IMR-90 (cell line): Measurements from ENCODE around the gene OBP2A. TPM values are rescaled to one million over a fixed set of nuclear protein-coding genes. Genes with fewer than 3 reads are reported as not detected.
"Not testable (repeated sequence)": the region's sequence is repeated elsewhere in the genome, so short reads cannot be mapped to it uniquely, and the experiment has no call there.

Experiments
- ATAC-seq: fragments of 200-7000 bp; cut with Tn5 transposase; 2 replicates; pipeline ENCODE4 v1.9.1; 2020; ENCODE audit warnings: low read depth, mild to moderate bottlenecking, moderate library complexity
- BruUV-seq: library from RNA; stranded (reverse); fragments of 400-500 nt; replicated peaks from 2 replicates; lab custom pipeline; 2021; lab: Mats Ljungman, UMichigan
- CTCF ChIA-PET: fragments of 300-600 bp; formaldehyde crosslinking; extraction: SDS; loops from one replicate; lab custom pipeline; 2021; ENCODE audit warnings: antibody characterized with exemption; lab: Yijun Ruan, JAX
- POLR2A ChIA-PET: fragments of 300-600 bp; sonication (Branson Sonifier 250); formaldehyde crosslinking; loops from one replicate; lab custom pipeline; 2022; ENCODE audit warnings: antibody characterized with exemption; ENCODE audit not compliant: unreplicated experiment; lab: Charles Lee
- DNase-seq: peaks from one replicate; pipeline ENCODE4 v3.0.0; 2013
- H2AFZ ChIP-seq: replicated peaks from 2 replicates; pipeline ENCODE3; 2013; ENCODE audit warnings: low read length, mild to moderate bottlenecking; ENCODE audit not compliant: poor library complexity
- H2AK5ac ChIP-seq: 2 replicates; pipeline ENCODE4 v1.6.1; 2013; ENCODE audit warnings: low read depth, low read length, inconsistent platforms
- H2AK9ac ChIP-seq: replicated peaks from 2 replicates; pipeline ENCODE3; 2013; ENCODE audit warnings: mild to moderate bottlenecking, low read depth, low read length, moderate library complexity; ENCODE audit not compliant: poor library complexity
- H2BK120ac ChIP-seq: 2 replicates; pipeline ENCODE4 v1.6.1; 2013; ENCODE audit warnings: low read depth, low read length, inconsistent platforms
- H2BK15ac ChIP-seq: 3 replicates; pipeline ENCODE4 v1.6.1; 2013; ENCODE audit warnings: low read depth, low read length, inconsistent platforms
- H2BK20ac ChIP-seq: 2 replicates; pipeline ENCODE4 v1.6.1; 2013; ENCODE audit warnings: low read depth, mild to moderate bottlenecking, inconsistent platforms, low read length, moderate library complexity
- H2BK5ac ChIP-seq: 2 replicates; pipeline ENCODE4 v1.6.1; 2013; ENCODE audit warnings: mild to moderate bottlenecking, low read depth, low read length, inconsistent platforms; ENCODE audit not compliant: poor library complexity, severe bottlenecking
- H3K14ac ChIP-seq: replicated peaks from 2 replicates; pipeline ENCODE4 v1.6.1; 2013; ENCODE audit warnings: low read depth, low read length, inconsistent platforms
- H3K18ac ChIP-seq: 2 replicates; pipeline ENCODE4 v1.6.1; 2013; ENCODE audit warnings: low read depth, low read length, control low read depth
- H3K23ac ChIP-seq: 2 replicates; pipeline ENCODE4 v1.6.1; 2013; ENCODE audit warnings: low read depth, low read length, inconsistent platforms
- H3K27ac ChIP-seq: 2 replicates; pipeline ENCODE4 v1.5.1; 2013; ENCODE audit warnings: mild to moderate bottlenecking, control low read depth, low read length; ENCODE audit not compliant: insufficient read depth
- H3K27me3 ChIP-seq: 2 replicates; pipeline ENCODE4 v1.6.1; 2013; ENCODE audit warnings: low read length; ENCODE audit not compliant: control insufficient read depth, insufficient read depth
- H3K36me3 ChIP-seq: 2 replicates; pipeline ENCODE4 v1.6.1; 2013; ENCODE audit warnings: low read length, mixed read lengths; ENCODE audit not compliant: control insufficient read depth, insufficient read depth
- H3K4ac ChIP-seq: 2 replicates; pipeline ENCODE4 v1.6.1; 2013; ENCODE audit warnings: low read depth, low read length, inconsistent platforms
- H3K4me1 ChIP-seq: 2 replicates; pipeline ENCODE4 v1.6.1; 2013; ENCODE audit warnings: low read length, mixed read lengths; ENCODE audit not compliant: control insufficient read depth, insufficient read depth
- H3K4me2 ChIP-seq: 2 replicates; pipeline ENCODE4 v1.6.1; 2013; ENCODE audit warnings: low read depth, mild to moderate bottlenecking, control low read depth, low read length, moderate library complexity
- H3K4me3 ChIP-seq: 2 replicates; pipeline ENCODE4 v1.5.1; 2013; ENCODE audit warnings: low read depth, mild to moderate bottlenecking, control low read depth, low read length, moderate library complexity; ENCODE audit not compliant: insufficient read depth
- H3K56ac ChIP-seq: 2 replicates; pipeline ENCODE4 v1.6.1; 2013; ENCODE audit warnings: low read length, inconsistent platforms; ENCODE audit not compliant: insufficient read depth; ENCODE audit errors: extremely low read depth
- H3K79me1 ChIP-seq, 2 experiments: 2 replicates each; pipeline ENCODE4 v1.6.1; 2013; ENCODE audit warnings: low read length in 2 of 2, inconsistent platforms in 1 of 2, low read depth in 1 of 2
- H3K9ac ChIP-seq: 2 replicates; pipeline ENCODE4 v1.6.1; 2013; ENCODE audit warnings: low read depth, low read length, control low read depth
- H3K9me1 ChIP-seq: 2 replicates; pipeline ENCODE4 v1.6.1; 2013; ENCODE audit warnings: low read length, inconsistent platforms; ENCODE audit not compliant: insufficient read depth
- H3K9me3 ChIP-seq: 2 replicates; pipeline ENCODE4 v1.6.1; 2013; ENCODE audit warnings: low read length; ENCODE audit not compliant: control insufficient read depth, insufficient read depth
- H4K20me1 ChIP-seq: 2 replicates; pipeline ENCODE4 v1.6.1; 2013; ENCODE audit warnings: low read length, inconsistent platforms; ENCODE audit not compliant: insufficient read depth
- H4K5ac ChIP-seq: 2 replicates; pipeline ENCODE4 v1.6.1; 2013; ENCODE audit warnings: mild to moderate bottlenecking, low read depth, low read length, control low read depth
- H4K8ac ChIP-seq, 2 experiments: 2 replicates each; pipeline ENCODE4 v1.6.1; 2013; ENCODE audit warnings: low read depth in 2 of 2, low read length in 2 of 2, control low read depth in 1 of 2, inconsistent platforms in 1 of 2
- H4K91ac ChIP-seq: 2 replicates; pipeline ENCODE4 v1.6.1; 2013; ENCODE audit warnings: low read depth, low read length, inconsistent platforms; ENCODE audit not compliant: insufficient read depth
- WGBS, 2 experiments: methylation state at CpG; one replicate each; pipeline versions ENCODE4 v1.1.5 to v1.1.7; 2013; ENCODE audit warnings: missing lambda C conversion rate in 2 of 2; ENCODE audit not compliant: insufficient read length in 1 of 2; ENCODE audit errors: extremely low coverage in 2 of 2; 5-methylcytosine and 5-hydroxymethylcytosine counted together
- dilution Hi-C: fragments of 300-500 bp; cut with HindIII; formaldehyde crosslinking; loops from one replicate; pipeline ENCODE4 v1.14.3; 2018; ENCODE audit warnings: low sequenced_read_pairs; ENCODE audit not compliant: unreplicated experiment
- in situ Hi-C: fragments of 300-500 bp; cut with MboI; formaldehyde crosslinking; loops from 3 replicates; pipeline ENCODE4 v1.14.3; 2019; ENCODE audit warnings: low sequenced_read_pairs, inconsistent platforms, mixed read lengths
- intact Hi-C: fragments of 100-400 bp; cut with micrococcal nuclease; formaldehyde crosslinking; loops from 2 replicates; pipeline ENCODE4 v1.10.0; 2022
- polyA plus RNA-seq, 3 experiments: library from polyadenylated mRNA; depleted of rRNA; stranded (reverse); fragments of >200 nt; gene quantifications; 2 replicates each; pipeline ENCODE4 v1.2.3, GENCODE V29; 2012; ENCODE audit warnings: low replicate concordance in 1 of 3
- total RNA-seq: library from RNA; depleted of rRNA; stranded (reverse); fragments of >200 nt; gene quantifications from 2 replicates; pipeline ENCODE4 v1.2.3, GENCODE V29; 2012

Gene OBP2A
- total and polyA plus RNA-seq, 2 of the 4 experiments (the other 2 are of a cell fraction), result not detected

DNA sequence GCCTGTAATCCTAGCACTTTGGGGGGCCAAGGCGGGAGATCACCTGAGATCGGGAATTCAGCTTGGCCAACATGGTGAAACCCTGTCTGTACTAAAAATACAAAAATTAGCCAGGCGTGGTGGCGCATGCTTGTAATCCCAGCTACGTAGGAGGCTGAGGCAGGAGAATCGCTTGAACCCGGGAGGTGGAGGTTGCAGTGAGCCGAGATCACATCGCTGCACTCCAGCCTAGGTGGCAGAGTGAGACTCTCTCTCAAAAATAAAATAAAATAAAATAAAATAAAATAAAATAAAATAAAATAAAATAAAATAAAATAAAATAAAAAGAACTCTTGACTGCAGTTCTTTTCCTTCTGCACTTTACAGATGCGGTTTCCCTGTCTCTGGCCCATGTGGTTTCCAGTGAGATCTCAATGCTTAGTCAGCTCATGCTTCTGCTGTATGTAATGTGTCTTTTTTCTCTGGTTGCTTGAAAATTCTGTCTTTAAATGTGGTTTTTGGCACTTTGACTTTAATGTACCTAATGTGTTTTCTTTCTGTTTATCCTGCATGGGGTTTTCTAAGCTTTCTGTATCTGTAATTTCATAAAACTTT, 17.0 kb upstream of the OBP2A start:
- intact Hi-C loops, H3K14ac ChIP-seq, H3K18ac ChIP-seq, H3K79me1 ChIP-seq, H3K36me3 ChIP-seq, H2BK5ac ChIP-seq, H2BK20ac ChIP-seq, H3K9ac ChIP-seq, H3K27me3 ChIP-seq, H4K91ac ChIP-seq, ATAC-seq, in situ Hi-C loops, H3K56ac ChIP-seq, H3K4ac ChIP-seq, H3K4me1 ChIP-seq, H3K4me3 ChIP-seq, H3K27ac ChIP-seq, H2AFZ ChIP-seq, dilution Hi-C loops, H2BK120ac ChIP-seq, H2AK9ac ChIP-seq, BruUV-seq, H3K9me3 ChIP-seq, H3K23ac ChIP-seq, H2AK5ac ChIP-seq, H3K9me1 ChIP-seq, H3K4me2 ChIP-seq, H4K5ac ChIP-seq, DNase-seq, H4K20me1 ChIP-seq, H2BK15ac ChIP-seq, H4K8ac ChIP-seq: not testable (repeated sequence)
- ChIA-PET CTCF (interaction anchor here (0.7 kb wide), 1 partner anchor 24 kb away, joined by 3 read pairs; no protein-coding TSS in a partner anchor), POLR2A (interaction anchor here (0.5 kb wide), 1 partner anchor 16 kb away, joined by 3 read pairs; no protein-coding TSS in a partner anchor)
- whole genome bisulfite sequencing, 2 experiments, result 100% methylated on average over 2 of the region's 10 CpGs; no CpG with 5 or more reads in 1 of the 2 experiments
